ENCODE data around the gene PEPD. TPM values are rescaled to one million over a fixed set of nuclear protein-coding genes. Genes with fewer than 3 reads are reported as not detected.

The PEPD gene
- total RNA-seq, 4 donors from 2014 or later = 58.9 to 81.0 (median 70.7) TPM

- intact Hi-C loops (cut with DNase I; ENCODE audit: low total_unique reads) = no loop called here
- TF ChIP-seq CTCF (IDR thresholded peaks at IDR 0.05) = no peak
- no peak for TF ChIP-seq POLR2A (IDR thresholded peaks at IDR 0.05)
- DNase-seq (ENCODE audit: low spot score in 2 of 2) = peak in 1 of 2 donors; percentile 77
- H3K4me3 ChIP-seq (ENCODE audit: low read depth, poor library complexity, severe bottlenecking) = no peak overlapping the region
- 62 to 68% methylated on average over 12 of the region's 12 CpGs for WGBS, 2 donors
Measured at GRCh38 chr19:33348301-33349010, 173.1 kb downstream of the PEPD start.

- intact Hi-C loops (cut with DNase I; ENCODE audit: low total_unique reads) = no loop called here
- TF ChIP-seq POLR2A (IDR thresholded peaks at IDR 0.05) (no peak), CTCF (IDR thresholded peaks at IDR 0.05) (no peak)
- peak in 1 of 2 donors; percentile 67 for DNase-seq (ENCODE audit: low spot score in 2 of 2)
- no peak overlapping the region for H3K4me3 ChIP-seq (ENCODE audit: low read depth, poor library complexity, severe bottlenecking)
- 63 to 73% methylated on average over 10 of the region's 10 CpGs for WGBS, 2 donors
Measured at GRCh38 chr19:33347300-33347699, 174.3 kb downstream of the PEPD start.

GRCh38 chr19:33346665-33347064, 174.9 kb downstream of the PEPD start:
- TF ChIP-seq POLR2A (IDR thresholded peaks at IDR 0.05) (no peak), CTCF (IDR thresholded peaks at IDR 0.05) (no peak)
- H3K4me3 ChIP-seq (ENCODE audit: low read depth, poor library complexity, severe bottlenecking) = no peak overlapping the region
- no peak for DNase-seq (ENCODE audit: low spot score in 2 of 2)
- intact Hi-C loops (cut with DNase I; ENCODE audit: low total_unique reads) = no loop called here

GRCh38 chr19:33345163-33345562, 176.4 kb downstream of the PEPD start:
- intact Hi-C loops (cut with DNase I; ENCODE audit: low total_unique reads) = no loop called here
- no peak overlapping the region for H3K4me3 ChIP-seq (ENCODE audit: low read depth, poor library complexity, severe bottlenecking)
- 83 to 84% methylated on average over 6 of the region's 6 CpGs for WGBS, 2 donors
- TF ChIP-seq CTCF (IDR thresholded peaks at IDR 0.05) = no peak
- no peak for TF ChIP-seq POLR2A (IDR thresholded peaks at IDR 0.05)
- no peak for DNase-seq (ENCODE audit: low spot score in 2 of 2)

GRCh38 chr19:33344573-33344925, 177.0 kb downstream of the PEPD start:
- intact Hi-C loops (cut with DNase I; ENCODE audit: low total_unique reads) = no loop called here

More at GRCh38 chr19:33344573-33344925, 177.0 kb downstream of the PEPD start:
- DNase-seq (ENCODE audit: low spot score in 2 of 2) = no peak
- WGBS, 2 donors = 23 to 25% methylated on average over 4 of the region's 4 CpGs
- H3K4me3 ChIP-seq (ENCODE audit: low read depth, poor library complexity, severe bottlenecking) = no peak overlapping the region
- TF ChIP-seq CTCF (IDR thresholded peaks at IDR 0.05) = no peak
- TF ChIP-seq POLR2A (IDR thresholded peaks at IDR 0.05) = no peak
